Smooth muscle cell (in vitro differentiated cells): ENCODE measurements around the gene MDM1. TPM values are rescaled to one million over a fixed set of nuclear protein-coding genes. Genes with fewer than 3 reads are reported as not detected.
A peak's percentile ranks its signal among the peaks of the same experiment; 100 is the strongest.

ENCODE experiments used
- DNase-seq: peaks from one replicate; lab custom pipeline; 2025; ENCODE audit not compliant: unreplicated experiment; lab: John Stamatoyannopoulos, UW
- H2AFZ ChIP-seq: fragments of 200-600 bp; sonication (generic); 2 replicates; pipeline ENCODE4 v1.6.0; 2016; ENCODE audit warnings: antibody characterized with exemption, low read depth, mild to moderate bottlenecking
- H3F3A ChIP-seq: fragments of 200-600 bp; sonication (generic); 2 replicates; pipeline ENCODE4 v1.6.0; 2017; ENCODE audit warnings: antibody characterized with exemption, low read depth
- H3K27ac ChIP-seq: fragments of 200-600 bp; sonication (generic); 2 replicates; pipeline ENCODE4 v1.5.1; 2016; ENCODE audit warnings: low read depth, mild to moderate bottlenecking
- H3K27me3 ChIP-seq: fragments of 200-600 bp; sonication (generic); 2 replicates; pipeline ENCODE4 v1.6.1; 2016; ENCODE audit warnings: low read depth, mild to moderate bottlenecking
- H3K36me3 ChIP-seq: fragments of 200-600 bp; sonication (generic); 2 replicates; pipeline ENCODE4 v1.5.1; 2016; ENCODE audit warnings: low read depth
- H3K4me1 ChIP-seq: fragments of 200-600 bp; sonication (generic); 2 replicates; pipeline ENCODE4 v1.5.1; 2016; ENCODE audit warnings: low read depth
- H3K4me2 ChIP-seq: fragments of 200-600 bp; sonication (generic); 2 replicates; pipeline ENCODE4 v1.6.0; 2016; ENCODE audit warnings: mild to moderate bottlenecking
- H3K4me3 ChIP-seq: fragments of 200-600 bp; sonication (generic); 2 replicates; pipeline ENCODE4 v1.5.1; 2016; ENCODE audit warnings: mild to moderate bottlenecking
- H3K79me2 ChIP-seq: fragments of 200-600 bp; sonication (generic); 2 replicates; pipeline ENCODE4 v1.6.0; 2016; ENCODE audit warnings: low read depth, mild to moderate bottlenecking
- H3K9ac ChIP-seq: fragments of 200-600 bp; sonication (generic); 2 replicates; pipeline ENCODE4 v1.6.0; 2016; ENCODE audit warnings: low read depth
- H3K9me3 ChIP-seq: fragments of 200-600 bp; sonication (generic); replicated peaks from 2 replicates; pipeline ENCODE4 v1.5.1; 2016; ENCODE audit warnings: low read depth
- H4K20me1 ChIP-seq: fragments of 200-600 bp; sonication (generic); 2 replicates; pipeline ENCODE4 v1.6.0; 2016; ENCODE audit warnings: low read depth
- CTCF ChIP-seq: fragments of 200-600 bp; sonication (generic); IDR thresholded peaks from 2 replicates; pipeline ENCODE4 v1.5.1; 2017; ENCODE audit warnings: borderline replicate concordance, mild to moderate bottlenecking, antibody characterized with exemption; ENCODE audit not compliant: insufficient read depth, poor library complexity, severe bottlenecking
- WGBS: methylation state at CpG from one replicate; pipeline ENCODE4 v1.1.7; 2016; ENCODE audit warnings: low lambda C conversion rate; 5-methylcytosine and 5-hydroxymethylcytosine counted together
- polyA plus RNA-seq: library from polyadenylated mRNA; unstranded; fragments of >200 nt; fragmentation: Nextera tagmentation; extraction: Ambion mirVana; gene quantifications from 2 replicates; pipeline ENCODE4 v1.2.1, GENCODE V29; 2016
- total RNA-seq: library from RNA; depleted of rRNA; stranded (reverse); fragments of >200 nt; gene quantifications from 2 replicates; pipeline ENCODE4 v1.2.3, GENCODE V29; 2014

The MDM1 gene, protein sequence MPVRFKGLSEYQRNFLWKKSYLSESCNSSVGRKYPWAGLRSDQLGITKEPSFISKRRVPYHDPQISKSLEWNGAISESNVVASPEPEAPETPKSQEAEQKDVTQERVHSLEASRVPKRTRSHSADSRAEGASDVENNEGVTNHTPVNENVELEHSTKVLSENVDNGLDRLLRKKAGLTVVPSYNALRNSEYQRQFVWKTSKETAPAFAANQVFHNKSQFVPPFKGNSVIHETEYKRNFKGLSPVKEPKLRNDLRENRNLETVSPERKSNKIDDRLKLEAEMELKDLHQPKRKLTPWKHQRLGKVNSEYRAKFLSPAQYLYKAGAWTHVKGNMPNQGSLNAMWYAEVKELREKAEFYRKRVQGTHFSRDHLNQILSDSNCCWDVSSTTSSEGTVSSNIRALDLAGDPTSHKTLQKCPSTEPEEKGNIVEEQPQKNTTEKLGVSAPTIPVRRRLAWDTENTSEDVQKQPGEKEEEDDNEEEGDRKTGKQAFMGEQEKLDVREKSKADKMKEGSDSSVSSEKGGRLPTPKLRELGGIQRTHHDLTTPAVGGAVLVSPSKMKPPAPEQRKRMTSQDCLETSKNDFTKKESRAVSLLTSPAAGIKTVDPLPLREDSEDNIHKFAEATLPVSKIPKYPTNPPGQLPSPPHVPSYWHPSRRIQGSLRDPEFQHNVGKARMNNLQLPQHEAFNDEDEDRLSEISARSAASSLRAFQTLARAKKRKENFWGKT
- total RNA-seq (14.7 and 15.9 TPM in 2 replicates), polyA plus RNA-seq (5.4 and 6.6 TPM in 2 replicates)

DNA sequence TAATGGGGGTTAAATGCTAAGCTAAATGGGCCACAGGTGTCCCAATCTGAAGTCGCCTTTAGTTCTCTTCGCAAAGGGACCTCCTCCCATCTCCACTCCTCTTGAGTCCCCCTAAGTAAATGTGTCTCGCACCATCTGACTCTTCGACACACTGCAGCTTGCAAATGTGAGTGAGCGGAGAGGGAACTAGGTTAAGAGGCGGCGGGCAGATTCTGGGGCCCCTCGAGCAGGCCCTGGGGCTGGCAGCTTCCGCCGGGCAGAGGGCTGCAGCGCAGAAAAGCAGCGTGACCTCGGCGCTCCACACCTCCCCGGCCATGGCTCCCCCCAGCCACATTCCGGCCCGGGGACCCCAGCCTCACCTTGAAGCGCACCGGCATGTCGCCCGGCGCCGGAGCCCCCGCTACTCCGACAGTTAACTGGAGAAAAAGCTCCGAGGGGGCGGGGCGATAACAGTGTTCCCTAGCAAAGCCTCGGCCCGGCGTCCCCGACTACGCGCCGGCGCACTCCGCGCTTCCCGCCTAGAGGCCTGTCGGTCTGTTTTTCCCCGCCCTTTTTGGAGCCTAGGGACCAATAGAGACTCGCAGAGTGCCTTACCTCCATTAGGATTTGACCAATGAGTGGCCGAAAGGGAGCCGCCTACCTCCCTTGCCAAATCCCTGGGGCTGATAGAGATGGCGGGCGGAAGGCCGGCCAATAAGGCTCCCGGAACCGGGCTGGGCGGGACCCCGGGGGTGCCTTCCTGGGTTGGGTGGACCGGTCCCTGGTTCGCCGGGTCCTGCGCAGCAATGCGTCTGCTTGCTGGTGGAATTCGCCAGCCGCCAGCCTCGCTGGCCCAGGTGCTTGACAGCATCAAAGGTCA lies at the start of gene MDM1:
TSS of gene MDM1 (minus strand) at position 494 of the 859 bp plus-strand sequence. CDS start at position 377, 117 bp downstream.
- peak within 1 kb of the TSS; percentile 51 for H3K9ac ChIP-seq
- H3K27me3 ChIP-seq: no peaks in the 10 kb centered on the region
- no peak for TF ChIP-seq CTCF
- DNase-seq: peak; percentile 87
- peaks cover 3% of the 10 kb centered on the region for H3K79me2 ChIP-seq
- H3K4me1 ChIP-seq: peaks cover 11% of the 10 kb centered on the region
- H2AFZ ChIP-seq: peak within 1 kb of the TSS; percentile 88
- WGBS: 1% methylated on average over 56 of the region's 59 CpGs
- H3K4me3 ChIP-seq: peak within 1 kb of the TSS; percentile 83
- H3K4me2 ChIP-seq: peak within 1 kb of the TSS; percentile 93
- no peaks in the 10 kb centered on the region for H3F3A ChIP-seq
- no peaks in the 10 kb centered on the region for H3K9me3 ChIP-seq
- no peak within 1 kb of the TSS for H3K27ac ChIP-seq
- H4K20me1 ChIP-seq: no peaks in the 10 kb centered on the region
- no peaks in the 10 kb centered on the region for H3K36me3 ChIP-seq

GRCh38 chr12:68381476-68382219 lies 49.5 kb upstream of the MDM1 start:
- Histone ChIP-seq H2AFZ (no peak overlapping the region), H3K4me1 (no peaks in the 10 kb centered on the region), H3F3A (no peaks in the 10 kb centered on the region), H3K4me2 (no peak overlapping the region), H3K4me3 (no peak overlapping the region), H4K20me1 (no peaks in the 10 kb centered on the region), H3K79me2 (no peaks in the 10 kb centered on the region), H3K36me3 (no peaks in the 10 kb centered on the region), H3K27ac (no peak overlapping the region), H3K27me3 (no peaks in the 10 kb centered on the region), H3K9ac (no peak overlapping the region), H3K9me3 (no peaks in the 10 kb centered on the region)
- WGBS: 89% methylated on average over 6 of the region's 6 CpGs
- TF ChIP-seq CTCF: no peak
- no peak for DNase-seq

DNA sequence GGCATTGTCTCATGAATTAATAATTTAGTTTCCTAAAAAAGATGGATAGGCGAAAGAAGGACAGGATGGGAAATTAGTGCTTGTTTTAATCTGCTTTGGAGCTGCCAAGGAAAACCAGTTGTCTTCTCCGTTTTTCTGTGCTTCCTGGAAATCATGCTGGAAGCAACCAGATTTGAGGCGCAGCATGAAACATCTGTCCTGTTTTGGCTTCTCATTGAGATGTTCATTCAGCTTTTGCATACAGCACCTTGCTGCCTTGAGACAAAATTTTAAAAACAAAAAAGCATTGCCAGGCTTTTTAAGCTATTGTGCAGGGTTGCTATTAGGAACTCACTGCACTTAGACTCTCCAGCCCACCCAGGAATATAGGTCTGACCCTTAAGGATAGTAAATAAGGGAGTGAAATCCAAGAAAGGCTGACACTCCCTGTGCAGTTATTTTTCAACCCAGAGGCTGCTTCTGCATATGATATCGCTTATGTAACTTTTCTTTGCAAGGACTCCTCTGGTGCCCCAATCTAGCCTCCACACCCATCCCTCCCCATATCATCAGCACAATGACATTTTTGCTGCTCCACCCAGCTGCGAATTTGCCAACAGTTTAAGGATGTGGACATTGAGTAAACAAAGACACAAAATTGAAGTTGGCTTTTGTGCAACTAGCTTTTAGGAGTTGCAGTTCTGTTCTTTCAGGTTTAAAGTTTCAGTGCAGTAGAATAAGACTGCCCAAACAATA lies 46.9 kb upstream of the MDM1 start:
- DNase-seq: no peak
- no peaks in the 10 kb centered on the region for H3K36me3 ChIP-seq
- no peak overlapping the region for H3K4me2 ChIP-seq

More for the DNA sequence above, 46.9 kb upstream of the MDM1 start:
- H3K9me3 ChIP-seq: no peaks in the 10 kb centered on the region
- H4K20me1 ChIP-seq: no peaks in the 10 kb centered on the region
- WGBS: 88% methylated on average over 5 of the region's 5 CpGs
- H3K27ac ChIP-seq: no peak overlapping the region
- H3K4me1 ChIP-seq: no peaks in the 10 kb centered on the region
- H2AFZ ChIP-seq: no peak overlapping the region
- no peaks in the 10 kb centered on the region for H3F3A ChIP-seq
- H3K4me3 ChIP-seq: no peak overlapping the region
- no peaks in the 10 kb centered on the region for H3K27me3 ChIP-seq
- no peaks in the 10 kb centered on the region for H3K79me2 ChIP-seq
- no peak overlapping the region for H3K9ac ChIP-seq
- no peak for TF ChIP-seq CTCF
